ENCODE results near the gene IL36RN.

IL36RN gene

DNA sequence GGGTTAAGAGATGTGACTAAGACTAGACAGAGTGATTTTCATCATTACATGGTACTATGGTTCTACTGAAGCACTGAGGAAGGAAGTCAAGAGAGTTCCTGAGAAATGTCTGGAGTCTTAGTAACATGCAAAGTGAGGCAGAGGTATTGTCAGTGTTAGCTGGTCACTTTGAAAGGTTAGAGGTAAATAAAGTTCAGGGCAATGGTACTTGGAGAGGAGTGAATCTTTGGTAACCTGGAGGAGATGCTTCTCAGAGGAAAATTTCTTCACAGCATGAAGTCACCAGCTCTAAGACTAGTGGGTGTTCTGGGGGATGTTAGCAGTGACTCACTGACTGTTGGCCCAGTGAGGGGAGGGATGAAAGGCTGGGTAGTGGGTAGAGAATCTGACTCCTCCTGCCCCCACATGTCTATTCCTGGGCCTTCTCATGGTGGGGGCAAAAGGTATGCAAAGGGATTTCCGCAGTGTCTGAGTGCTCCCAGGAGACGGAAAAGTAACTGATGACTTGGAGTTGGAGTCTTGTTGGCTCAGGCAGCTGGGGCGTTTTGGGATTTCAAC lies 45.1 kb downstream of the IL36RN start:
- no peak for DNase-seq

DNA sequence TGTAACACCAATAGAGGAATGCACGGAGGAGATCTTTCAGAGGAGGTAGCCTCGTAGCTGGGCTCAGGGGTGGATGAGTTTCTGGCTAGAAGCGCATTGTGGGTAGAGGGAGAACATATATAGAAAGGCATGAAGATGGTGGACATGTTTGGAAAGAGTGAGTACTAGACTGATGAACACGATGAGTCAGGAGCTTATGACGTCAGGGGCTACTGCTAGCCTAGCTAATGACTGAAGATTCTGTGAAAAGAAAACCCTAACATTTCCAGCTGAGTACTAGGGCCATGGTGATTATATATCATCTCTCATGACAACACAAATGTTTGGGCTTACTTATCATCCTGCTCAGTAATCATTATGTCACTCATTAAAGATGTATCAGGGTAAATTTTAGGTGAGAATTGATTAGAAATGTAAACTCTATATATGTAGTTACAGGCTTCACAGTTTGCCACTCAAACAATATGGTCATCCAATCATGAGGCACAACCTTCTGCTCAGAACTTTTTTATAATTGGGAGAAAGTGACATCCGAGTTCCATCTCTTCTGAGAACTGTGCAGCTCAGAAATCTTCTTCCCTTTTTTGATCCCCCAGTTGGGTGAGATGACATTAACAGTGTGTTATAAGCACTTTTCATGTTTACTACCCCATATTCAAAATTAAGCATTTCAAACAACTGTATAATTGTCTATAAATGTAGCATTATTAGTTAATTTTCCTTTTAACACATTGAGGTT lies 46.2 kb downstream of the IL36RN start:
- no peak for DNase-seq

DNA sequence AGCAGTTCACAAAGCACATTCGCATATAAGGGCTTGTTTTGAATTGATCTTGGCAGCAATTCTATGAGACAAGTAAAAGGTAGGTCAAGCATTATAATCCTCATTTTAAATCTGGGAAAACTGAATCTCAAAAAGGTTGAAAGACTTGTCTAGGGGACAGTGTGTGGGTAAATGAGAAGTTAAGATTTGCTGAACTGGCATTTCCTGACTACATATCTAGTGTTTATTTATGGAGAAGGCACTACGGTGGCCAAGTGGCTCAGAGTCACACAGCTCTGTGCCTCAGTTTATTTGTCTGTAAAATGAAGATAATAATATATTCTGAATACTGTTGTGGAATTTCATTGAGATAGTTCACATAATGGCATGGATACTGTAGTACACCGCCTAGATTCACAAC lies 52.1 kb downstream of the IL36RN start:
- no peak for DNase-seq

DNA sequence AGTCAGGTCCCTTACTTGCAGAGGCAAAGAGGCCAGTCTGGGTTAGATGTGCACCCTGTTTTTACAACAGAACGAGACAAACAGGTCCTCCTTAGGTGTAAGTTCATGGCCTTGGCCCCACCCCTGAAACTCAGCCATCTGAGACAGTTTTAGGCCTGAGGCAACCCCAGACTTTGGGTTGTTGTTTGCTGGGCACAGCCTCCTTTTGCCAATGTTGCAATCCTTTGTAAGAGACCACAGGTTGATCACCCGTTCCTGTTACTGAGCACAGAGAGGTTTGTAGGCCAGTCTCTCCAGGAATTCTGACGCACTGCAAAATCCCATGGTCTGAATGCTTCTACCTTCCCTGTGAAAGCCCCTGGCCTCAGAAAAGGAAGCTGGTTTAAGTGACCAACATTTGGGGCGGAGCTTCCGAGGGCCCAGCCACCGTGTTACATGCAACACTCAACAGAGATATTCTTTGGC lies 52.9 kb downstream of the IL36RN start:
- DNase-seq = no peak

DNA sequence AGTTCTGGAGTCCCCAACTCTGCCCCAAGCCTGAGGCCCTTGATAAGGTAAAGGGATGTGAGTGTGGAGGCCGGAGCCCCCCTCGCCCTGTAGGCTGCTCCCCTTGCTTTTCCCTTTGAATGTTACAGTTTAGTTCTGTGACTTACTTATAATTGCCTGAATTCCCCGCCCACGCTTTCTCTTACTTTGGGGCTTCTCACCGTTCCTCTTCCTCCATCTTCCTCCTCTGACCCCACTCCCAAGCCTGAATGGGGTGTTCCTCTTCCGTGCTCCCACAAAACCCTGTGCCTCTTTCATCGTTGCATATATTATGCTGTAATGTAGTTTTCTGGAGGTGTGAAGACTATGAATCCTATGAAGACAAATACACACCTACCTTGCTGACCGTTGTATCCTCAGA lies 53.4 kb downstream of the IL36RN start:
- DNase-seq = no peak

DNA sequence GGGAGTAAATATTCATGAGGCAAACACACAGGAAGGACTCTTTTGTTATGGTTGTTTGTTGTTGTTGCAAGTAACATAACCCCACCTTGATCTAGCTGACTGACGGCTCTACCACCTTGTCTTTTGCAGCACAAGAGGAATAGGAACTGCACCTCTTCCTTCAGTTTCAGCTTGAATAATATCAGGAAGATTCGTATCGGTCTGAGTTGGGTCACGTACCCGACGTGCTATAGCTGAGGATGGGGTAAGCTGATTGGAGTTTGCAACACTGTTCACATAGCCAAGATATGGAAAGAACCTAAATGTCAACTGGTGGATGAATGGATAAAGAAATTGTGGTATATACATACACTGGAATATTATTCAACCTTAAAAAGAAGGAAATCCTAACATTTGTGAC lies 53.9 kb downstream of the IL36RN start:
- DNase-seq = no peak

DNA sequence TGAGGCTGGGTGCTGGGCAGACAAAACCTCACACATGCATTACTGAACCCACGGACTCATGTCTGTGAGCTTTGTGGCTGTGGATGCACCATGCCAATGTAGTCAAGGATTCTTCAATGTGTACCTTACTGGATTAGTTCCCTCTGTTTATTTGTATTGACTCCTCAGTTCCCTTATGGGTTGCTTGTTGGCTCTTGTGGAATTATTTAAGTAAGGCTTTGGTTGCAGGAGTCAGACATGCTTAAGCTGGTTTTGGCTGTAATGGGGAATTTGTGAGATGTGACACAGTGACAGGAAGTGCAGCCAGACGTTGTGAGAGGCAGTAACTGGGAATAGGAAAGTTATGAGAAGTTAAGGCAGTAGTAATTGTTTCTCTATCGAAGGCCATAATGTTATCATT lies 54.8 kb downstream of the IL36RN start:
- DNase-seq = no peak
